ENCODE measurements around the gene OR6C65.

OR6C65 gene

DNA sequence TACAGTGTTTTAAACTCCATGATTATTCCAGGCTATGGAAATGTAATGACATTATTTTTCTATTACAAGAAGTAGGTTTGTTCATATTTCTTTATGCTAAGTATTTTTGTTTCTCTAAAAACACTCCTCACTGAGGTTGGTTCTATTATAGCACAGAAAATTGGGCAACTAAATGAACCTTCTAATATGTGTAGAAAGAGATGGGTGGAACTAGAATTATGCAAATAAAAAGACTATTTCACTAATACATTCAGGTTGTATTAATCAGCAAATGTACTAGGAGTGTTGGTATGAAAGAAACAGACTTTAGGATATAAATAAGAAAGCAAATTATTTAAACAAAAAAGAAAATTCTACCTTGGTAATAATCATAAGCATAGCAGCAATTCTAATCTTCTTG is 48.5 kb downstream of the OR6C65 start:
- DNase-seq, result no peak
